Activated T-helper 17 cell treated with anti-CD3 and anti-CD28 coated beads, Interleukin-2, amount 50 U/mL, for 72 hours (primary cell): ENCODE measurements around the gene DMAC2L. TPM values are rescaled to one million over a fixed set of nuclear protein-coding genes. Genes with fewer than 3 reads are reported as not detected.
"Not testable (repeated sequence)": the region's sequence is repeated elsewhere in the genome, so short reads cannot be mapped to it uniquely, and the experiment has no call there.

Source experiments
- ATAC-seq: fragments of 150-1000 bp; cut with Tn5 transposase; replicated peaks from 2 replicates; pipeline ENCODE4 v1.10.0; 2021; ENCODE audit warnings: mild to moderate bottlenecking, moderate library complexity
- H3K27ac Mint-ChIP-seq: one replicate; pipeline ENCODE4 v1.8.0; 2022; ENCODE audit warnings: mixed read lengths
- H3K27me3 Mint-ChIP-seq: one replicate; pipeline ENCODE4 v1.8.0; 2022; ENCODE audit warnings: mixed read lengths
- H3K36me3 Mint-ChIP-seq: one replicate; pipeline ENCODE4 v1.8.0; 2022; ENCODE audit warnings: low read depth, mild to moderate bottlenecking, mixed read lengths
- H3K4me1 Mint-ChIP-seq: one replicate; pipeline ENCODE4 v1.8.0; 2022; ENCODE audit warnings: mixed read lengths
- H3K4me3 Mint-ChIP-seq: one replicate; pipeline ENCODE4 v1.8.0; 2022; ENCODE audit warnings: mild to moderate bottlenecking, mixed read lengths
- H3K9me3 Mint-ChIP-seq: one replicate; pipeline ENCODE4 v1.8.0; 2022; ENCODE audit warnings: mixed read lengths
- total RNA-seq, 2 donors: library from RNA; stranded (reverse); gene quantifications; one replicate each; pipeline ENCODE4 v1.2.3, GENCODE V29; 2022

Gene DMAC2L
- total RNA-seq, 2 donors from 2014 or later, result 11.8 to 13.2 TPM

GRCh38 chr14:50355692-50356091, 43.6 kb downstream of the DMAC2L start:
- Mint-ChIP-seq H3K4me1 (no peaks in the 10 kb centered on the region), H3K27me3 (no peaks in the 10 kb centered on the region), H3K4me3 (no peak overlapping the region), H3K9me3 (no peaks in the 10 kb centered on the region), H3K36me3 (peaks cover 30% of the 10 kb centered on the region), H3K27ac (no peak overlapping the region)
- no peak for ATAC-seq

- not testable (repeated sequence) for H3K27ac Mint-ChIP-seq, ATAC-seq, H3K27me3 Mint-ChIP-seq, H3K9me3 Mint-ChIP-seq, H3K4me3 Mint-ChIP-seq, H3K4me1 Mint-ChIP-seq
- H3K36me3 Mint-ChIP-seq, result peaks cover 30% of the 10 kb centered on the region
Measured at GRCh38 chr14:50356283-50356682, 44.2 kb downstream of the DMAC2L start.

DNA sequence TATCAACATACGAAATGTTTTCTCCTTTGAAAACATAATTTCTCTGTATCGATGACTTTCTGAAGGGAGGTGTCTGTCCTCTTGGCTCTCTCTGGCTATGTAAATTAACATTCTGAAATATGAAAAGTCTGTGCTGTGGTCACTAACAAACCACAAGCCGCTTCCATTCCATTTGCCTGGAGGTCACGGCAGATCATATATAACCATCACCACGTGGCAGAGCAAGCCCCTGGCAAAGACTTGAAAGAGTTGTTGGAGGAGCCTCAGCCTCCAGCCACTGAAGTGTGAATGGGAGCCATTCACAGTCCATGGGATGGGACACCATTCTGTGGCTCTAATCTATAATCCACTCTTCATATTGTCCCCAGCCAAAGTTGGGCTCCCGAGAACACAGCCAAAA, 45.0 kb downstream of the DMAC2L start:
- H3K27ac Mint-ChIP-seq, result no peak overlapping the region
- ATAC-seq, result no peak
- no peak overlapping the region for H3K4me3 Mint-ChIP-seq
- H3K36me3 Mint-ChIP-seq, result peaks cover 30% of the 10 kb centered on the region
- no peaks in the 10 kb centered on the region for H3K27me3 Mint-ChIP-seq
- H3K4me1 Mint-ChIP-seq, result no peaks in the 10 kb centered on the region
- no peaks in the 10 kb centered on the region for H3K9me3 Mint-ChIP-seq

GRCh38 chr14:50357753-50358395, 45.8 kb downstream of the DMAC2L start:
- Mint-ChIP-seq H3K27me3 (no peaks in the 10 kb centered on the region), H3K27ac (no peak overlapping the region), H3K36me3 (peaks cover 30% of the 10 kb centered on the region), H3K4me1 (peaks cover 6% of the 10 kb centered on the region), H3K4me3 (no peak overlapping the region), H3K9me3 (peaks cover 6% of the 10 kb centered on the region)
- no peak for ATAC-seq

DNA sequence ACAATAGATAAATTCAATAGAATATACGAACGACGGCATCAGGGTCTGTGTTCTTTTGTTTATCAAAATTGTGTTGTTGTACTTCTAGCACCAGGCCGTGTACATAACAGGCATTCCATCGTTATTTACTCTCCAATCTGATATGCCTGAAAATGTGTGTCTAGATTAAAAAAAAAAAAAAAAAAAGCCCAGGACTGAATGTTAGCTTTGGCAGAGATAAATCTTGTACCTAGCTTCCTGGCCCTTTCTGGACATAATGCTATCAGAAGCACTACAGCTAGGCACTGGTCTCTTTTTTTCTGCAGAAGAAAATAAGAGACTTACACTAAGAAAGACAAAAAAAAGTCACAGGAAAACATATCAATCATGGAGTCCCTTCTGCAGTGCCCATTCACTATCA, 47.5 kb downstream of the DMAC2L start:
- Mint-ChIP-seq H3K27ac (no peak overlapping the region), H3K9me3 (peaks cover 8% of the 10 kb centered on the region), H3K36me3 (peaks cover 24% of the 10 kb centered on the region), H3K4me1 (peaks cover 15% of the 10 kb centered on the region), H3K27me3 (no peaks in the 10 kb centered on the region), H3K4me3 (no peak overlapping the region)
- ATAC-seq, result no peak

GRCh38 chr14:50360093-50360492, 48.0 kb downstream of the DMAC2L start:
- no peak overlapping the region for H3K27ac Mint-ChIP-seq
- ATAC-seq, result no peak
- peaks cover 15% of the 10 kb centered on the region for H3K4me1 Mint-ChIP-seq
- H3K9me3 Mint-ChIP-seq, result peaks cover 8% of the 10 kb centered on the region
- H3K36me3 Mint-ChIP-seq, result peaks cover 24% of the 10 kb centered on the region
- H3K27me3 Mint-ChIP-seq, result no peaks in the 10 kb centered on the region
- H3K4me3 Mint-ChIP-seq, result no peak overlapping the region

DNA sequence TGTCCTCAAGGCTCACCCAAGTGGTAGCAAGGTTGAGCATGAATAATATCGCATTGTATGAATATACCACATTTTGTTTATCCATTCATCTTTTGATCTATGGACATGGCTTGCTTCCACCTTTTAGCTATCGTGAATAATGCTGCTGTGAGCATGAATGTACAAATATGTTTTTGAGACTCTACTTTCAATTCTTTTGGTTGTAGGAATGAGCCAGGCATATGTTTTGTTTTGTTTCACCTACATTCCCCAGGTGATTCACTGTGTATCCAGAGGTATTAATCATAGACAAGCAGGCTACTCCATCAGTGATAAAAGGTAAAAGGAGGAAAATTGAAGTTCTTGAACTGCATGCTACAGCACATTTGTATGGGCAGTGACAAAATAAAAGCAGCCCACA, 48.7 kb downstream of the DMAC2L start:
- no peaks in the 10 kb centered on the region for H3K27me3 Mint-ChIP-seq
- ATAC-seq, result no peak

GRCh38 chr14:50361473-50362403, 49.6 kb downstream of the DMAC2L start:
- Mint-ChIP-seq H3K4me3 (peak overlapping the region; percentile 87), H3K4me1 (peaks cover 15% of the 10 kb centered on the region), H3K36me3 (peaks cover 24% of the 10 kb centered on the region)
- not testable (repeated sequence) for H3K27ac Mint-ChIP-seq, H3K9me3 Mint-ChIP-seq, ATAC-seq, H3K27me3 Mint-ChIP-seq

More for the DNA sequence above, 48.7 kb downstream of the DMAC2L start:
- Mint-ChIP-seq H3K4me1 (peaks cover 15% of the 10 kb centered on the region), H3K27ac (no peak overlapping the region), H3K9me3 (peaks cover 8% of the 10 kb centered on the region), H3K4me3 (no peak overlapping the region), H3K36me3 (peaks cover 24% of the 10 kb centered on the region)

DNA sequence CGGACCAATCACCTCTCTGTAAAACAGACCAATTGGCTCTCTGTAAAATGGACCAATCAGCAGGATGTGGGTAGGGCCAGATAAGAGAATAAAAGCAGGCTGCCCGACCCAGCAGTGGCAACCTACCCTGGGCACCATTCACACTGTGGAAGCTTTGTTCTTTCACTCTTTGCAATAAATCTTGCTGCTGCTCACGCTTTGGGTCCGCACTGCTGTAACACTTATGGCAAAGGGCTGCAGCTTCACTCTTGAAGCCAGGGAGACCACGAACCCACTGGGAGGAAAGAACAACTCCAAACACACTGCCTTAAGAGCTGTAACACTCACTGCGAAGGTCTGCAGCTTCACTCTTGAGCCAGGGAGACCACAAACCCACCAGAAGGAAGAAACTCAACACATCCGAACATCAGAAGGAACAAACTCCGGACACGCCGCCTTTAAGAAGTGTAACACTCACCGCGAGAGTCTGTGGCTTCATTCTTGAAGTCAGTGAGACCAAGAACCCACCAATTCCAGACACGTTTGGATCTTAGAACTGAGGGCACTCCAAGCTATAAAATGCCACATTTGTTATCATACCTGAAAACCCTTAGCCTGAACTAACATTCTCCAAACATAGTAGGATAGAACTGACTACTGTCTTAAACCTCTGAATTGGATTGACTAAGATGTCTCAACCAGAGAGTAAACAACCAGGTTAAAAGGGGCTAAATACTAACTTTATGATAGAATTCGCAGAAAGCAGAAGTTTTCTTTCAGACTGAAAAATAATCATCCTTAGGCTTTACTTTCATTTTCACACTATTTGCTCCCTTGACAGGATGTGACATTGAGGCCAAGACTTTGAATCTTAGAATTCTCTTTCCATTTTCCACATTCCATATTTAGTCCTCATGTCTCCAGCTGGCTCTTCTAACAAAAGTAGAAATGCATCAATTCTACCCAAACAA, 50.9 kb downstream of the DMAC2L start:
- peak; percentile 48 for ATAC-seq
- Mint-ChIP-seq H3K36me3 (peaks cover 12% of the 10 kb centered on the region), H3K4me3 (peak overlapping the region; percentile 87), H3K27ac (peak overlapping the region; percentile 88), H3K27me3 (no peaks in the 10 kb centered on the region), H3K4me1 (peaks cover 15% of the 10 kb centered on the region), H3K9me3 (peaks cover 8% of the 10 kb centered on the region)

DNA sequence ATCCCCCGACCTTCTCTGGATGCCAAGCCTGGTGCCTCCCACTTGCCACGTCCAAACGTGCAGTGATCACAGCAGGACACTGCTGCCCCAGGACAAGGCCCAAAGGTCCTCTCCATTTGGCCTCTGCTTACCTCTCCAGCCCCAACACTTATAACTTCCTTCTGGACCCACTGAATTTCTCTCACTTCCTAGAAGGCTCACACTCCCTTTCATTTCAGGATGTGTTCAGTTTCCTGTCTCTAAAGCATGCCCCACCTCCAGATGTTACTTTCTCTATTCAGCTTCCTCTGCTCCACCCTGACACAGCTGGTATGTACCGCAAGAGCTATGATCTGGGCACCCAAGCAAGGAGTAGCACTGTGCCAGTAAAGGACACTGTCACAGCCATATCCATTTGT, 51.6 kb downstream of the DMAC2L start:
- Mint-ChIP-seq H3K9me3 (peaks cover 8% of the 10 kb centered on the region), H3K27ac (peak overlapping the region; percentile 88), H3K4me1 (peaks cover 15% of the 10 kb centered on the region), H3K4me3 (peak overlapping the region; percentile 87), H3K36me3 (peaks cover 5% of the 10 kb centered on the region), H3K27me3 (no peaks in the 10 kb centered on the region)
- peak; percentile 97 for ATAC-seq

GRCh38 chr14:50364792-50365191, 52.7 kb downstream of the DMAC2L start:
- H3K36me3 Mint-ChIP-seq, result no peaks in the 10 kb centered on the region
- H3K4me1 Mint-ChIP-seq, result peaks cover 15% of the 10 kb centered on the region
- H3K27me3 Mint-ChIP-seq, result no peaks in the 10 kb centered on the region
- ATAC-seq, result no peak
- H3K9me3 Mint-ChIP-seq, result peaks cover 8% of the 10 kb centered on the region
- H3K4me3 Mint-ChIP-seq, result no peak overlapping the region
- no peak overlapping the region for H3K27ac Mint-ChIP-seq

DNA sequence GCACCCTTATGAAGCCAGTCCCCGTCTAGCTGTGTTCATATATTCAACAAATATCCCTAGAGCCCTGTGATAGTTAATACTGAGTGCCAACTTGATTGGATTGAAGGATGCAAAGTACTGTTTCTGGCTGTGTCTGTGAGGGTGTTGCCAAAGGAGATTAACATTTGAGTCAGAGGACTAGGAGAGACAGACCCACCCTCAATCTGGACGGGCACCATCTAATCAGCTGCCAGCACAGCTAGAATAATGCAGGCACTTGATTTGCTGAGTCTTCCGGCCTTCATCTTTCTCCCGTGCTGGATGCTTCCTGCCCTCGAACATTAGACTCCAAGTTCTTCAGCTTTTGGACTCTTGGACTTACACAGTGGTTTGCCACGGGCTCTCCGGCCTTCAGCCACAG, 53.4 kb downstream of the DMAC2L start:
- H3K9me3 Mint-ChIP-seq, ATAC-seq, H3K4me3 Mint-ChIP-seq: not testable (repeated sequence)

GRCh38 chr14:50366115-50366514, 54.0 kb downstream of the DMAC2L start:
- no peak for ATAC-seq
- H3K4me3 Mint-ChIP-seq, result no peak overlapping the region
- peaks cover 15% of the 10 kb centered on the region for H3K4me1 Mint-ChIP-seq
- no peaks in the 10 kb centered on the region for H3K27me3 Mint-ChIP-seq
- H3K36me3 Mint-ChIP-seq, result no peaks in the 10 kb centered on the region
- H3K9me3 Mint-ChIP-seq, result peaks cover 8% of the 10 kb centered on the region
- no peak overlapping the region for H3K27ac Mint-ChIP-seq

More for the DNA sequence above, 53.4 kb downstream of the DMAC2L start:
- H3K27me3 Mint-ChIP-seq, H3K27ac Mint-ChIP-seq, H3K36me3 Mint-ChIP-seq: not testable (repeated sequence)
- peaks cover 15% of the 10 kb centered on the region for H3K4me1 Mint-ChIP-seq

GRCh38 chr14:50366589-50366988, 54.5 kb downstream of the DMAC2L start:
- Mint-ChIP-seq H3K4me3 (no peak overlapping the region), H3K27ac (no peak overlapping the region), H3K9me3 (peaks cover 8% of the 10 kb centered on the region), H3K36me3 (no peaks in the 10 kb centered on the region), H3K27me3 (no peaks in the 10 kb centered on the region), H3K4me1 (peaks cover 15% of the 10 kb centered on the region)
- ATAC-seq, result no peak
